Dendritic cell treated with granulocyte-macrophage colony-stimulating factor and Interleukin-4, amounts not matched to agents 40 ng/mL and 50 ng/mL, for 4 days (primary cell): ENCODE measurements around the gene CREB3.

Source experiments
- H3K27ac Mint-ChIP-seq: one replicate; pipeline ENCODE4 v1.8.0; 2022; ENCODE audit warnings: mild to moderate bottlenecking, mixed read lengths
- H3K27me3 Mint-ChIP-seq: one replicate; pipeline ENCODE4 v1.8.0; 2022; ENCODE audit warnings: mild to moderate bottlenecking, mixed read lengths
- H3K36me3 Mint-ChIP-seq: one replicate; pipeline ENCODE4 v1.8.0; 2022; ENCODE audit warnings: low read depth, mixed read lengths
- H3K4me1 Mint-ChIP-seq: one replicate; pipeline ENCODE4 v1.8.0; 2022; ENCODE audit warnings: low read depth, mixed read lengths
- H3K4me3 Mint-ChIP-seq: one replicate; pipeline ENCODE4 v1.8.0; 2022; ENCODE audit warnings: mild to moderate bottlenecking, moderate library complexity, mixed read lengths
- H3K9me3 Mint-ChIP-seq: one replicate; pipeline ENCODE4 v1.8.0; 2022; ENCODE audit warnings: mixed read lengths
- intact Hi-C: fragments of 100-400 bp; cut with micrococcal nuclease; formaldehyde crosslinking; loops from one replicate; pipeline ENCODE4 v1.15.0; 2022

Gene CREB3

GRCh38 chr9:35732185-35732799, at the start of gene CREB3, which contains the start of gene TLN1:
TSS of gene CREB3 (plus strand) at chr9:35732666. CDS start at chr9:35732773, 107 bp downstream.
TSS of gene TLN1 (minus strand) at chr9:35732195. CDS start at chr9:35725694, 6,501 bp downstream.
- H3K36me3 Mint-ChIP-seq = peaks cover 37% of the 10 kb centered on the region
- intact Hi-C loops = loop anchor here (1.0 to 5.0 kb wide), 3 partner anchors 86 to 630 kb away; partner anchors contain the start of gene STOML2
- no peak within 1 kb of the TSS for H3K27ac Mint-ChIP-seq
- H3K27me3 Mint-ChIP-seq = no peaks in the 10 kb centered on the region
- peaks cover 28% of the 10 kb centered on the region for H3K4me1 Mint-ChIP-seq
- no peaks in the 10 kb centered on the region for H3K9me3 Mint-ChIP-seq
- H3K4me3 Mint-ChIP-seq = no peak within 1 kb of the TSS

- H3K36me3 Mint-ChIP-seq = peaks cover 7% of the 10 kb centered on the region
- peaks cover 21% of the 10 kb centered on the region for H3K27me3 Mint-ChIP-seq
- H3K27ac Mint-ChIP-seq = no peak overlapping the region
- H3K4me1 Mint-ChIP-seq = peaks cover 16% of the 10 kb centered on the region
- intact Hi-C loops = no loop called here
- no peaks in the 10 kb centered on the region for H3K9me3 Mint-ChIP-seq
- H3K4me3 Mint-ChIP-seq = no peak overlapping the region
Observed at GRCh38 chr9:35683323-35683722, 49.1 kb upstream of the CREB3 start.

GRCh38 chr9:35684921-35685320, 47.5 kb upstream of the CREB3 start:
- Mint-ChIP-seq H3K27ac (no peak overlapping the region), H3K4me3 (no peak overlapping the region), H3K4me1 (peaks cover 30% of the 10 kb centered on the region), H3K27me3 (peaks cover 21% of the 10 kb centered on the region), H3K36me3 (peaks cover 7% of the 10 kb centered on the region), H3K9me3 (no peaks in the 10 kb centered on the region)
- intact Hi-C loops = no loop called here

DNA sequence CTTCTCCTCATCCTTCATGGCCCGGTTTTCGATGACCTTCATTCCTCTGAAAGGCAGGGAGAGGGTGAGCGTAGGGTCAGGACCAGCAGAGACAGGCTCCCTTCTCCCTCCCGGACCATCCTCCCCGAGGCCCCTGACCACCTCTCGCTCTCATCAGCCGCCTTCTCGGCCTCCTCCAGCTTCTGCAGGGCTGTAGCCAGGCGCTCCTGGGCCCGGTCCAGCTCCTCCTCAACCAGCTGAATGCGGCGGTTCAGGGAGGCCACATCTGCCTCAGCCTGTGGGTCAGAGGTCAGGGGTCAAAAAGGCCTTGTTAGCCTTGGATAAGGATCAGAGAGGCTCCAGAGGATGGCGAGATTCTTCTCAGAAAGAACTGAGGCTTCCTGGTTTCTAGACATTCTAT, 47.0 kb upstream of the CREB3 start:
- intact Hi-C loops = no loop called here
- Mint-ChIP-seq H3K27me3 (peaks cover 23% of the 10 kb centered on the region), H3K4me1 (peaks cover 31% of the 10 kb centered on the region), H3K4me3 (no peak overlapping the region), H3K36me3 (peaks cover 8% of the 10 kb centered on the region), H3K9me3 (no peaks in the 10 kb centered on the region), H3K27ac (no peak overlapping the region)

- H3K4me3 Mint-ChIP-seq = no peak overlapping the region
- peaks cover 41% of the 10 kb centered on the region for H3K4me1 Mint-ChIP-seq
- H3K9me3 Mint-ChIP-seq = no peaks in the 10 kb centered on the region
- H3K27me3 Mint-ChIP-seq = peaks cover 24% of the 10 kb centered on the region
- intact Hi-C loops = no loop called here
- H3K27ac Mint-ChIP-seq = no peak overlapping the region
- H3K36me3 Mint-ChIP-seq = peaks cover 13% of the 10 kb centered on the region
Observed at GRCh38 chr9:35686222-35687203, 46.0 kb upstream of the CREB3 start.

DNA sequence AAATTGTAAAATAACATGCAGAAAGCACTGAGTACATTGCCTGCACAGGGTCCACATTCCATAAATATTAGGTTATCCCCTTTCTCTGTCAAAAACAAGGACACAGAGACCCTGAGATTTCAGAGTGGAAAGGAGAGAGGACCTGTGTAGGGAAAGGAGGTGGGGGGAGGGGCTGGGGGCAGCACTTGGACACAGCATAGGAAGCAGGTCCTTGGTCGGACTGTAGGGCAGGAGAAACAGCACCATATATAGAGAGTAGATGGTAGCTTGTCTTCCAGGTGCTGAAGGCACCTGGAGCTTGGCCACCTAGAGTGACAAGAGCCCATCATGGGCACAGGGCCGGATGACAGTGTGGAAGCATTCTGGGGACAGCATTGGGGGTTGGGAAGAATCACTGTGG, 45.2 kb upstream of the CREB3 start:
- H3K36me3 Mint-ChIP-seq = peaks cover 13% of the 10 kb centered on the region
- H3K27me3 Mint-ChIP-seq = peaks cover 24% of the 10 kb centered on the region
- H3K9me3 Mint-ChIP-seq = no peaks in the 10 kb centered on the region
- intact Hi-C loops = no loop called here
- H3K27ac Mint-ChIP-seq = no peak overlapping the region
- peaks cover 42% of the 10 kb centered on the region for H3K4me1 Mint-ChIP-seq
- no peak overlapping the region for H3K4me3 Mint-ChIP-seq

GRCh38 chr9:35687972-35688557, 44.4 kb upstream of the CREB3 start:
- peaks cover 37% of the 10 kb centered on the region for H3K4me1 Mint-ChIP-seq
- H3K9me3 Mint-ChIP-seq = no peaks in the 10 kb centered on the region
- H3K36me3 Mint-ChIP-seq = peaks cover 13% of the 10 kb centered on the region
- no peak overlapping the region for H3K4me3 Mint-ChIP-seq
- intact Hi-C loops = no loop called here
- H3K27ac Mint-ChIP-seq = no peak overlapping the region
- H3K27me3 Mint-ChIP-seq = peaks cover 19% of the 10 kb centered on the region

- H3K9me3 Mint-ChIP-seq = no peaks in the 10 kb centered on the region
- intact Hi-C loops = no loop called here
- H3K4me1 Mint-ChIP-seq = peaks cover 37% of the 10 kb centered on the region
- peaks cover 18% of the 10 kb centered on the region for H3K27me3 Mint-ChIP-seq
- H3K36me3 Mint-ChIP-seq = peaks cover 13% of the 10 kb centered on the region
- H3K27ac Mint-ChIP-seq = peak overlapping the region; percentile 12
- H3K4me3 Mint-ChIP-seq = peak overlapping the region; percentile 42
Observed at GRCh38 chr9:35688558-35689541, 43.6 kb upstream of the CREB3 start.

- peaks cover 13% of the 10 kb centered on the region for H3K36me3 Mint-ChIP-seq
- H3K9me3 Mint-ChIP-seq = no peaks in the 10 kb centered on the region
- intact Hi-C loops = loop anchor here (5.0 kb wide), 1 partner anchor 42 kb away; no protein-coding TSS in a partner anchor
- peaks cover 37% of the 10 kb centered on the region for H3K4me1 Mint-ChIP-seq
- H3K27ac Mint-ChIP-seq = peak within 1 kb of the TSS; percentile 83
- peak within 1 kb of the TSS; percentile 86 for H3K4me3 Mint-ChIP-seq
- H3K27me3 Mint-ChIP-seq = peaks cover 18% of the 10 kb centered on the region
Observed at GRCh38 chr9:35689542-35690293, 42.7 kb upstream of the CREB3 start, which contains the start of gene TPM2. TSS of gene TPM2 (minus strand) at chr9:35689925. CDS start at chr9:35689817, 108 bp downstream.

DNA sequence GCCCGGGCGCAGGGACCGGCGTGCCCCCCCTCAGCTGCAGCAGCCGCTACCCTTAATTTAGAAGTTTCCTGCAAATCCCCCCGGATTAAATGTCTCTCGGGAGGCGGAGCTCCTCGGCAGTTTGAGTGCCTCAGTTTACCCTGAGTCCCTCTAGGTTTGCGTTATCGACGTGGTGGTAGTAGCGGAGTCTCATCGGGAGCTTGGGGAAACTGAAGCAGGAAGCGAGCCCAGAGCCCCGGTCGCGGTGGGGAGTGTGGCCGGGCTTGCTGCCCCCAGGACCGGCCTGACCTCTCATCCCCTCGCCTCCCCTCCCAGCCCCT, 42.2 kb upstream of the CREB3 start:
- Mint-ChIP-seq H3K4me1 (peaks cover 37% of the 10 kb centered on the region), H3K27ac (peak overlapping the region; percentile 83), H3K27me3 (peaks cover 18% of the 10 kb centered on the region), H3K36me3 (peaks cover 11% of the 10 kb centered on the region), H3K4me3 (peak overlapping the region; percentile 86), H3K9me3 (no peaks in the 10 kb centered on the region)
- intact Hi-C loops = loop anchor here (5.0 kb wide), 1 partner anchor 43 kb away; no protein-coding TSS in a partner anchor

GRCh38 chr9:35690614-35691333, 41.7 kb upstream of the CREB3 start:
- H3K4me1 Mint-ChIP-seq = peaks cover 37% of the 10 kb centered on the region

DNA sequence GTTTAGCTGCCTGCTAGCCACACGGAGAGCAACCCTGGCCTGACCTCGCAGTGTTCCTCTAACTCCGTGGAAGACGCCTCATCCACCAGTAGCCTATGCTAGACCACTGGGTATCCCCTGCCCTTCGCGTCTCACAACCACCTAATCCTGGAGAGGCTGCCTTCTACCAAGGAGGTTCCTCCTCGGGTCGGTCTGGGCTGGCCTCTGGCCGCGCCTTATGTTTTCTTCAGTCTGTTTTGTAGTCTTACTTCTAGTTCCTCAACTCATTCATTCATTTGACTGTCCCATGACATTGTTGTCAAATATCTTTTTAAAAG, 41.2 kb upstream of the CREB3 start:
- peaks cover 37% of the 10 kb centered on the region for H3K4me1 Mint-ChIP-seq
- peak overlapping the region; percentile 86 for H3K4me3 Mint-ChIP-seq
- H3K27ac Mint-ChIP-seq = peak overlapping the region; percentile 83
- peaks cover 18% of the 10 kb centered on the region for H3K27me3 Mint-ChIP-seq
- intact Hi-C loops = loop anchor here (5.0 kb wide), 1 partner anchor 44 kb away; no protein-coding TSS in a partner anchor
- H3K36me3 Mint-ChIP-seq = peaks cover 7% of the 10 kb centered on the region
- H3K9me3 Mint-ChIP-seq = no peaks in the 10 kb centered on the region

More at GRCh38 chr9:35690614-35691333, 41.7 kb upstream of the CREB3 start:
- H3K4me3 Mint-ChIP-seq = peak overlapping the region; percentile 86
- peaks cover 18% of the 10 kb centered on the region for H3K27me3 Mint-ChIP-seq
- no peaks in the 10 kb centered on the region for H3K9me3 Mint-ChIP-seq
- peaks cover 7% of the 10 kb centered on the region for H3K36me3 Mint-ChIP-seq
- intact Hi-C loops = loop anchor here (5.0 kb wide), 1 partner anchor 43 kb away; no protein-coding TSS in a partner anchor
- peak overlapping the region; percentile 83 for H3K27ac Mint-ChIP-seq
